ENCODE measurements around the gene WNT7B. TPM values are rescaled to one million over a fixed set of nuclear protein-coding genes. Genes with fewer than 3 reads are reported as not detected.

WNT7B gene
- total and polyA plus RNA-seq, 2 of the 8 experiments (the other 6 are each of a cell fraction or from before 2014, with no cell fraction given), result 0.14 to 0.24 TPM

GRCh38 chr22:45887202-45888131 is 89.5 kb downstream of the WNT7B start:
- H2AFZ ChIP-seq (ENCODE audit: low read length), result no peak overlapping the region
- no peak overlapping the region for H3K27ac ChIP-seq (ENCODE audit: low read depth, low read length)
- 88% methylated on average over 22 of the region's 22 CpGs; no CpG with 5 or more reads in 1 of the 2 experiments for WGBS, 2 experiments (ENCODE audit: extremely low coverage in 1 of 2, insufficient coverage in 1 of 2, insufficient read length in 1 of 2, insufficient replicate concordance in 2 of 2, low coverage in 1 of 2, low lambda C conversion rate in 2 of 2, missing lambda C conversion rate in 1 of 2)
- no peak overlapping the region for H4K8ac ChIP-seq (ENCODE audit: extremely low read depth, insufficient read depth, low read length)
- no peaks in the 10 kb centered on the region for H3K79me2 ChIP-seq (ENCODE audit: control insufficient read depth in 1 of 2, insufficient read depth in 2 of 2, low read length in 2 of 2)
- H3K4me3 ChIP-seq (ENCODE audit: extremely low read depth in 1 of 4, insufficient read depth in 2 of 4, low read depth in 3 of 4, low read length in 4 of 4), result no peak overlapping the region
- peak overlapping the region; percentile 24; the same call in 1 of the 2 replicates for H2BK15ac ChIP-seq (ENCODE audit: low read length)
- H3K27me3 ChIP-seq (replicated peaks in 1 of 4; ENCODE audit: control insufficient read depth in 3 of 4, extremely low read depth in 1 of 4, insufficient read depth in 3 of 4, low read length in 3 of 4), result peaks cover 0 to 5% (median 1%) of the 10 kb centered on the region in 4 experiments; a peak in 3 of 7 replicates
- H3K9ac ChIP-seq (replicated peaks in 1 of 4; ENCODE audit: extremely low read depth in 1 of 4, low read depth in 3 of 4, low read length in 3 of 4), result no peak overlapping the region
- no peak overlapping the region for H3K4me2 ChIP-seq (ENCODE audit: insufficient read depth in 1 of 2, low read depth in 2 of 2, low read length in 2 of 2)
- FAIRE-seq (no peak), DNase-seq (ENCODE audit: low read depth in 1 of 2, low spot score in 2 of 2) (no peak)
- H3K79me1 ChIP-seq (ENCODE audit: low read depth, low read length), result no peaks in the 10 kb centered on the region
- H3K9me3 ChIP-seq (ENCODE audit: insufficient read depth in 2 of 2, low read depth in 1 of 2, low read length in 1 of 2), result no peaks in the 10 kb centered on the region
- no peaks in the 10 kb centered on the region for H3K36me3 ChIP-seq (ENCODE audit: control insufficient read depth in 2 of 4, insufficient read depth in 4 of 4, low read length in 3 of 4)
- H3K14ac ChIP-seq (ENCODE audit: insufficient read length), result no peak overlapping the region
- no peak overlapping the region for H2BK20ac ChIP-seq (ENCODE audit: low read length)
- H2BK12ac ChIP-seq (ENCODE audit: low read depth, low read length), result peak overlapping the region; percentile 70; the same call in 1 of the 2 replicates
- peak overlapping the region; percentile 13 for H3K4ac ChIP-seq (replicated peaks; ENCODE audit: insufficient read length, low read depth, low read length)
- ChIA-PET POLR2A (ENCODE audit: partially characterized antibody) (interaction anchor here (0.9 kb wide), 1 partner anchor 11 kb away, joined by 3 read pairs; no protein-coding TSS in a partner anchor), CTCF (ENCODE audit: partially characterized antibody) (no interaction called here)
- no peaks in the 10 kb centered on the region for H3K23me2 ChIP-seq (ENCODE audit: low read depth, low read length)
- H4K91ac ChIP-seq (replicated peaks; ENCODE audit: insufficient read length, low read length), result peak overlapping the region; percentile 44
- no peak overlapping the region for H3K23ac ChIP-seq (ENCODE audit: insufficient read length)
- no peak overlapping the region for H3K18ac ChIP-seq (ENCODE audit: extremely low read depth, low read length)
- H2BK5ac ChIP-seq (ENCODE audit: low read depth, low read length), result no peak overlapping the region
- no peak overlapping the region for H4K5ac ChIP-seq (ENCODE audit: insufficient read length, low read depth, low read length)
- H4K20me1 ChIP-seq (replicated peaks in 1 of 2; ENCODE audit: control insufficient read depth in 1 of 2, insufficient read depth in 2 of 2, low read length in 2 of 2), result peaks cover 0 to 5% of the 10 kb centered on the region in 2 experiments
- peak overlapping the region; percentile 89; the same call in 1 of the 2 replicates for H2AK5ac ChIP-seq (ENCODE audit: low read depth, low read length)
- H3K4me1 ChIP-seq (replicated peaks in 1 of 4; ENCODE audit: control insufficient read depth in 3 of 4, insufficient read depth in 4 of 4, low read length in 3 of 4), result peaks cover 0 to 3% (median 0%) of the 10 kb centered on the region in 4 experiments; a peak in 1 of 7 replicates
- no peak overlapping the region for H3K56ac ChIP-seq (replicated peaks; ENCODE audit: insufficient read length, low read depth, low read length)
- no peak overlapping the region for H2BK120ac ChIP-seq (replicated peaks; ENCODE audit: low read depth, low read length)
- TF ChIP-seq JUN (IDR thresholded peaks at IDR 0.05; ENCODE audit: low read depth, low read length) (no peak), FOSL1 (IDR thresholded peaks at IDR 0.05; ENCODE audit: insufficient read depth, low read depth, low read length) (no peak), RXRA (IDR thresholded peaks at IDR 0.05; ENCODE audit: insufficient read depth, low read depth, low read length) (no peak), EZH2 (IDR thresholded peaks at IDR 0.05; ENCODE audit: low read depth, low read length, severe bottlenecking) (no peak), SP4 (IDR thresholded peaks at IDR 0.05; ENCODE audit: low read length) (no peak), TAF7 (optimal IDR thresholded peaks at IDR 0.05; ENCODE audit: borderline replicate concordance, low read depth, low read length) (no peak), CEBPB (IDR thresholded peaks at IDR 0.05; ENCODE audit: low read depth, low read length) (no peak), KDM1A (IDR thresholded peaks at IDR 0.05; ENCODE audit: borderline replicate concordance, low read length) (no peak), CTBP2 (IDR thresholded peaks at IDR 0.05; ENCODE audit: borderline replicate concordance, insufficient read depth, insufficient read length, low read length) (no peak), RNF2 (IDR thresholded peaks at IDR 0.05; ENCODE audit: borderline replicate concordance, low read depth, low read length, missing control alignments, poor library complexity, severe bottlenecking) (no peak), SP1 (IDR thresholded peaks at IDR 0.05; ENCODE audit: low read depth, low read length) (no peak)
